Measurements from ENCODE around the gene MDM1.

DNA sequence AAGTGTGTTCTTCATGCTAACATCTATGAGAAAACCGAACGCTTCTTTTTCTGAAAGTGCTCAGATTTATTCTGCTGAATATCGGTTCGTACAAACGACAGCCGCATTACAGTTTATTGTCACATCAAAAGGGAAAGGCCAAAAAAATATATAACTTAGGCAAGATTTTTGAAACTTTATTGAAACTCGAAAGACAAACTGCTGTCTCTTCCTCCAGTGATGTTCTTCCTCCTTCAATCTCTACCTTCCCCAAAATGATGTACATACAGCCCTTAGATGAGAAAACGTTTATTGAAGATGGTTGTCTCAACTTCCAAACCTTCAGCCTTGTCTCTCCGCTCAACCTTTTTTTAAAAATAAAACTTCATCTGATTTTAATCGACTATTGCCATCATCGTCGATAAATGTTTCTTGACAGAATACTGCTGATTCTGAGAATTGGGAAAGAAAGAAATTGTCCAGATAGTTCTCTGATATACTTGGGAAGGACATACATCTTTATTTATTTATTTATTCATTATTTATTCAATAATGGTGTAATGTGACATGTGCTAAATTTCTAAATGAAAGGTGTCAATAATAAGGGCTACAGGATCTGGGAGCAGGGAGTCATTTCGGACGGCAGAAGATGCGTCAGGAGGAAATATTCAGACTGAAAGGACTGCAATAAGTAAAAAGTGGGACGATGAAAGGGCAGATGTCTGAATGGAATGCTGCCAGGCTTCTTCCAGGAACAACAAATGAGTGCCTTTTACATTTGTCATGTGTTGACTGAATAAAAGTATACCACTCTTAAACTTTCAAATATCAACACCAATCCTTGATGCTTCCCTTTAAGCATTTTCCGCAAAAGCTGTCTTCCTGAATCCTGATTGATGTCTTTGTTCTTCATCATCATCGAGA lies 817 bp upstream of the MDM1 start:
- TF ChIP-seq CTCF (IDR thresholded peaks at IDR 0.05) (no peak), POLR2A (IDR thresholded peaks at IDR 0.05) (no peak), POLR2AphosphoS5 (IDR thresholded peaks at IDR 0.05) (no peak)

All from stomach (tissue), 4 donors.